Transverse colon (tissue), 3 donors: Measurements from ENCODE around the gene MME.

Experiments used
- CTCF ChIP-seq, 5 experiments: fragments of 200-600 bp in 3 of 5; fragments of 450-650 bp in 2 of 5; sonication (generic) in 3 of 5; IDR thresholded peaks; 1 replicate in 2 of 5; 2 replicates in 3 of 5; pipeline ENCODE4 v1.5.1; 2016 to 2017; ENCODE audit warnings: antibody characterized with exemption in 5 of 5, inconsistent platforms in 3 of 5, mild to moderate bottlenecking in 2 of 5, moderate library complexity in 1 of 5
- EP300 ChIP-seq: sonication (generic); formaldehyde crosslinking; IDR thresholded peaks from one replicate; pipeline ENCODE4 v1.6.1; 2017; ENCODE audit warnings: antibody characterized with exemption, low read depth
- POLR2A ChIP-seq: fragments of 450-650 bp; IDR thresholded peaks from one replicate; pipeline ENCODE4 v1.6.1; 2016; ENCODE audit warnings: antibody characterized with exemption, mild to moderate bottlenecking, moderate library complexity

DNA sequence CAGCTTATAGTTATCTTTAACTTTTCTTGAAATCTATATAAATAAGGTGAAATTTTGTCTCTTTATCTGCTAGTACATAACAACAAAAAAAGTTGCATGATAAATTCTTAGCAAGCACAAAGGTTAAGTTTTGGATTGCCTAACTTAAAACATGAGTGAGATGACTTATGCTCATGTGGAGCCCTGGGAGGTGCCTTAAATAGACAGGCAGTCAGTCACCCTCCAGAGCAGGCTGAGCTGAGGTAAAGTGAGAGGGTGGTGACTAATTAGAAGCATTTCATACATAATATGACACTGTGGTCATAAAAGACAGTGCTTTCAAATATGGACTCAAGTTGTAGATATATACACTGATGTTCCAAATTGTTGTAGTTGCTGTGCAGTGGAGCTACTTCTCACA, 14.6 kb upstream of the MME start:
- TF ChIP-seq POLR2A (no peak), EP300 (no peak), CTCF (IDR thresholded peaks at IDR 0.05) (no peak)
